ENCODE data around the gene GIGYF1.

- TF ChIP-seq CTCF (IDR thresholded peaks at IDR 0.05 in 4 of 5, conservative IDR thresholded peaks at IDR 0.05 in 1 of 5), result no peak
- no peak for TF ChIP-seq POLR2A (IDR thresholded peaks at IDR 0.05)
These were observed 44.1 kb downstream of the GIGYF1 start for GRCh38 chr7:100649826-100650565.
